Measurements from ENCODE around the gene CCDC117. TPM values are rescaled to one million over a fixed set of nuclear protein-coding genes. Genes with fewer than 3 reads are reported as not detected.

Gene CCDC117
- polyA plus RNA-seq, 1 of the 3 experiments (the other 2 are of a cell fraction): 4.2 TPM

DNA sequence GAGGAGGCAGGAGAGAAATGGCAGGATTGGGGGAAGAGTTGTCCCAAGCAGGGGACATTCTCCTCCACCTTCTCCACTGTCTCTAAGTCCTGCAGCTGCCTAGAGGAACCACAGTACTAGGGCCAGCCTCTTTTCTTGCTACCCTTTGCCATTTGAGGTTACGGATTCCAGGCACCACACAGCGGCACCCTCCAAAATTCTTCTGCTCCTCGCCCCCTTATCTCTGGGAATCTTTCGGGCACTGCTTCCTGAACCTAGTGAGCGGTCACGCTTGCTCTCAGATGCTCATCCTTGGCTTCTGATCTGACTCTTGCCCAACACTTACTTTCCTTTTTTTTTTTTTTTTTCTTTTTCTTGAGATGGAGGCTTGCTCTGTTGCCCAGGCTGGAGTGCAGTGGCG, 54.4 kb downstream of the CCDC117 start:
- no peaks in the 10 kb centered on the region for H3K27me3 ChIP-seq (ENCODE audit: insufficient read depth)
- H3K9ac ChIP-seq: no peak overlapping the region
- no peaks in the 10 kb centered on the region for H3K9me2 ChIP-seq
- H3K9me3 ChIP-seq: no peaks in the 10 kb centered on the region
- H3K79me2 ChIP-seq (ENCODE audit: insufficient read depth): no peaks in the 10 kb centered on the region
- WGBS (ENCODE audit: low lambda C conversion rate): 97% methylated on average over 7 of the region's 7 CpGs
- no peaks in the 10 kb centered on the region for H3F3A ChIP-seq (replicated peaks; ENCODE audit: insufficient read depth)
- DNase-seq: no peak
- ChIA-PET CTCF (interaction anchor here (4.5 kb wide), 1 partner anchor 226 kb away, joined by 97 read pairs; no protein-coding TSS in a partner anchor), POLR2A (no interaction called here)
- no peak overlapping the region for H3K4me3 ChIP-seq (ENCODE audit: low read depth in 2 of 2, low read length in 1 of 2)
- TF ChIP-seq, protein P1, sequence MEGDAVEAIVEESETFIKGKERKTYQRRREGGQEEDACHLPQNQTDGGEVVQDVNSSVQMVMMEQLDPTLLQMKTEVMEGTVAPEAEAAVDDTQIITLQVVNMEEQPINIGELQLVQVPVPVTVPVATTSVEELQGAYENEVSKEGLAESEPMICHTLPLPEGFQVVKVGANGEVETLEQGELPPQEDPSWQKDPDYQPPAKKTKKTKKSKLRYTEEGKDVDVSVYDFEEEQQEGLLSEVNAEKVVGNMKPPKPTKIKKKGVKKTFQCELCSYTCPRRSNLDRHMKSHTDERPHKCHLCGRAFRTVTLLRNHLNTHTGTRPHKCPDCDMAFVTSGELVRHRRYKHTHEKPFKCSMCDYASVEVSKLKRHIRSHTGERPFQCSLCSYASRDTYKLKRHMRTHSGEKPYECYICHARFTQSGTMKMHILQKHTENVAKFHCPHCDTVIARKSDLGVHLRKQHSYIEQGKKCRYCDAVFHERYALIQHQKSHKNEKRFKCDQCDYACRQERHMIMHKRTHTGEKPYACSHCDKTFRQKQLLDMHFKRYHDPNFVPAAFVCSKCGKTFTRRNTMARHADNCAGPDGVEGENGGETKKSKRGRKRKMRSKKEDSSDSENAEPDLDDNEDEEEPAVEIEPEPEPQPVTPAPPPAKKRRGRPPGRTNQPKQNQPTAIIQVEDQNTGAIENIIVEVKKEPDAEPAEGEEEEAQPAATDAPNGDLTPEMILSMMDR (IDR thresholded peaks at IDR 0.05): no peak
- TF ChIP-seq MEF2A (IDR thresholded peaks at IDR 0.05; ENCODE audit: borderline replicate concordance, low read depth) (no peak), TCF12 (IDR thresholded peaks at IDR 0.05) (no peak), MXI1 (IDR thresholded peaks at IDR 0.05; ENCODE audit: low read depth, low read length) (no peak), FOXJ3 (CRISPR knock-in tag; IDR thresholded peaks at IDR 0.05) (no peak), FOXM1 (IDR thresholded peaks at IDR 0.05; ENCODE audit: low read depth) (no peak), GABPA (IDR thresholded peaks at IDR 0.05; ENCODE audit: low read depth) (no peak), GATA2 (CRISPR knock-in tag; IDR thresholded peaks at IDR 0.05) (no peak), SMC3 (IDR thresholded peaks at IDR 0.05; ENCODE audit: low read depth, low read length) (no peak), TAF1 (IDR thresholded peaks at IDR 0.05; ENCODE audit: borderline replicate concordance, low read depth, low read length) (no peak), RFX5 (IDR thresholded peaks at IDR 0.05; ENCODE audit: low read length) (no peak)
- TF ChIP-seq, protein P2, sequence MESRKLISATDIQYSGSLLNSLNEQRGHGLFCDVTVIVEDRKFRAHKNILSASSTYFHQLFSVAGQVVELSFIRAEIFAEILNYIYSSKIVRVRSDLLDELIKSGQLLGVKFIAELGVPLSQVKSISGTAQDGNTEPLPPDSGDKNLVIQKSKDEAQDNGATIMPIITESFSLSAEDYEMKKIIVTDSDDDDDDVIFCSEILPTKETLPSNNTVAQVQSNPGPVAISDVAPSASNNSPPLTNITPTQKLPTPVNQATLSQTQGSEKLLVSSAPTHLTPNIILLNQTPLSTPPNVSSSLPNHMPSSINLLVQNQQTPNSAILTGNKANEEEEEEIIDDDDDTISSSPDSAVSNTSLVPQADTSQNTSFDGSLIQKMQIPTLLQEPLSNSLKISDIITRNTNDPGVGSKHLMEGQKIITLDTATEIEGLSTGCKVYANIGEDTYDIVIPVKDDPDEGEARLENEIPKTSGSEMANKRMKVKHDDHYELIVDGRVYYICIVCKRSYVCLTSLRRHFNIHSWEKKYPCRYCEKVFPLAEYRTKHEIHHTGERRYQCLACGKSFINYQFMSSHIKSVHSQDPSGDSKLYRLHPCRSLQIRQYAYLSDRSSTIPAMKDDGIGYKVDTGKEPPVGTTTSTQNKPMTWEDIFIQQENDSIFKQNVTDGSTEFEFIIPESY (IDR thresholded peaks at IDR 0.05; ENCODE audit: borderline replicate concordance, low read depth): no peak
- TF ChIP-seq, protein P3, sequence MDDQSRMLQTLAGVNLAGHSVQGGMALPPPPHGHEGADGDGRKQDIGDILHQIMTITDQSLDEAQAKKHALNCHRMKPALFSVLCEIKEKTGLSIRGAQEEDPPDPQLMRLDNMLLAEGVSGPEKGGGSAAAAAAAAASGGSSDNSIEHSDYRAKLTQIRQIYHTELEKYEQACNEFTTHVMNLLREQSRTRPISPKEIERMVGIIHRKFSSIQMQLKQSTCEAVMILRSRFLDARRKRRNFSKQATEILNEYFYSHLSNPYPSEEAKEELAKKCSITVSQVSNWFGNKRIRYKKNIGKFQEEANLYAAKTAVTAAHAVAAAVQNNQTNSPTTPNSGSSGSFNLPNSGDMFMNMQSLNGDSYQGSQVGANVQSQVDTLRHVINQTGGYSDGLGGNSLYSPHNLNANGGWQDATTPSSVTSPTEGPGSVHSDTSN (IDR thresholded peaks at IDR 0.05): no peak
- TF ChIP-seq, protein P4, sequence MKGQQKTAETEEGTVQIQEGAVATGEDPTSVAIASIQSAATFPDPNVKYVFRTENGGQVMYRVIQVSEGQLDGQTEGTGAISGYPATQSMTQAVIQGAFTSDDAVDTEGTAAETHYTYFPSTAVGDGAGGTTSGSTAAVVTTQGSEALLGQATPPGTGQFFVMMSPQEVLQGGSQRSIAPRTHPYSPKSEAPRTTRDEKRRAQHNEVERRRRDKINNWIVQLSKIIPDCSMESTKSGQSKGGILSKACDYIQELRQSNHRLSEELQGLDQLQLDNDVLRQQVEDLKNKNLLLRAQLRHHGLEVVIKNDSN (IDR thresholded peaks at IDR 0.05; ENCODE audit: borderline replicate concordance, low read depth): no peak
- no peaks in the 10 kb centered on the region for H3K36me3 ChIP-seq (replicated peaks in 1 of 2; ENCODE audit: control insufficient read depth in 1 of 2, insufficient read depth in 2 of 2, low read length in 1 of 2)
- no peak overlapping the region for H2AFZ ChIP-seq (ENCODE audit: low read depth)
- no peaks in the 10 kb centered on the region for H3K4me1 ChIP-seq (ENCODE audit: control insufficient read depth in 1 of 2, insufficient read depth in 2 of 2, low read depth in 1 of 2, low read length in 1 of 2)
- H4K20me1 ChIP-seq (ENCODE audit: insufficient read depth): no peaks in the 10 kb centered on the region
- no peak overlapping the region for H3K4me2 ChIP-seq
- H3K27ac ChIP-seq (ENCODE audit: low read depth in 2 of 2, low read length in 1 of 2): no peak overlapping the region
